ENCODE measurements around the gene ZSCAN5A. TPM values are rescaled to one million over a fixed set of nuclear protein-coding genes. Genes with fewer than 3 reads are reported as not detected.

The ZSCAN5A gene
- total and polyA plus RNA-seq, 10 of the 15 experiments (the other 5 are each of a cell fraction or from before 2014, with no cell fraction given) = 5.5 to 12.0 (median 8.7) TPM

DNA sequence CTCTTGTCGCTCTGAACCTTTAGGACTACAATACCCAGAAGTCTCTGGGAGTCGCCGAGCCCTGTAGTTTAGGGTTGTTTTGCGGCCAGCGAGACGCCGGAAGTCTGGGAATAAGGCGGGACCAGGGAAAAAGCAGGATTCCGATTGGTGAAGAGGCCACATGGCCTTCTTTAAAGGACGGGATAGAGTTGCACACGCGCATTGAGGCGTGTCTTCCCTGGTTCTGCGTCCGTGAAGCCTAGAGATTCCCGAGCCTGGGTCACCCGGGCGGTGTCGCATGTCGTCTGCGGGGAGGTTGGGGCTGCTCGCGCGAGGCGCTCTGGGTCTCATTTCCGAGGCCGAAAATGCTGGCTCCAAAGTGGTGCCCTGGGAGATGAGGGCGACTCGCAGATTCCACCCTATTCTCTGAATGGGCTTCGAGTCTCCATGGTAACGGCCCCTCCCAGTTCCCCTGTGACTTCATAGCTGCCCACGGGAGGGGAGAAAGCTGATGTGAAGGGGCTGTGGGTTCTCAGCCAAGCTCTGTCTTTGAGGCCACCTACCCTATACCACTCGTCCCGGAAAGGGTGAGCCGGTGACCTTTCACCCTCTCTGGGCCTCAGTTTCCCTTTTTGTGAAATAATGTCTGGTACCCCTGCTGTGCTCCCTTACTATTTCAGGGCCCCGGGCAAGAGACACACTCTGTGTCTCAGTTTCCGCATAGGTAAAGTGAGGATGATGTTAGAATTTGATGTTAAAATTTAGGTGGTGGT is 614 bp upstream of the ZSCAN5A start (continued):
- TF ChIP-seq, protein P1, sequence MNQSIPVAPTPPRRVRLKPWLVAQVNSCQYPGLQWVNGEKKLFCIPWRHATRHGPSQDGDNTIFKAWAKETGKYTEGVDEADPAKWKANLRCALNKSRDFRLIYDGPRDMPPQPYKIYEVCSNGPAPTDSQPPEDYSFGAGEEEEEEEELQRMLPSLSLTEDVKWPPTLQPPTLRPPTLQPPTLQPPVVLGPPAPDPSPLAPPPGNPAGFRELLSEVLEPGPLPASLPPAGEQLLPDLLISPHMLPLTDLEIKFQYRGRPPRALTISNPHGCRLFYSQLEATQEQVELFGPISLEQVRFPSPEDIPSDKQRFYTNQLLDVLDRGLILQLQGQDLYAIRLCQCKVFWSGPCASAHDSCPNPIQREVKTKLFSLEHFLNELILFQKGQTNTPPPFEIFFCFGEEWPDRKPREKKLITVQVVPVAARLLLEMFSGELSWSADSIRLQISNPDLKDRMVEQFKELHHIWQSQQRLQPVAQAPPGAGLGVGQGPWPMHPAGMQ (IDR thresholded peaks at IDR 0.05; ENCODE audit: borderline replicate concordance) = no peak
- no peak for TF ChIP-seq SMARCA5 (IDR thresholded peaks at IDR 0.05)
- TF ChIP-seq WRNIP1 (IDR thresholded peaks at IDR 0.05; ENCODE audit: borderline replicate concordance, low read depth, low read length) = no peak
- TF ChIP-seq SPI1 (IDR thresholded peaks at IDR 0.05; ENCODE audit: borderline replicate concordance, insufficient read depth, low read depth, low read length) = peak; percentile 67; the same call in 1 of the 2 replicates
- TF ChIP-seq IKZF2 (IDR thresholded peaks at IDR 0.05) = peak; percentile 50 to 55; a peak in 3 of 4 replicates
- no peak for TF ChIP-seq BACH1 (IDR thresholded peaks at IDR 0.05; ENCODE audit: borderline replicate concordance)
- TF ChIP-seq, protein P2, sequence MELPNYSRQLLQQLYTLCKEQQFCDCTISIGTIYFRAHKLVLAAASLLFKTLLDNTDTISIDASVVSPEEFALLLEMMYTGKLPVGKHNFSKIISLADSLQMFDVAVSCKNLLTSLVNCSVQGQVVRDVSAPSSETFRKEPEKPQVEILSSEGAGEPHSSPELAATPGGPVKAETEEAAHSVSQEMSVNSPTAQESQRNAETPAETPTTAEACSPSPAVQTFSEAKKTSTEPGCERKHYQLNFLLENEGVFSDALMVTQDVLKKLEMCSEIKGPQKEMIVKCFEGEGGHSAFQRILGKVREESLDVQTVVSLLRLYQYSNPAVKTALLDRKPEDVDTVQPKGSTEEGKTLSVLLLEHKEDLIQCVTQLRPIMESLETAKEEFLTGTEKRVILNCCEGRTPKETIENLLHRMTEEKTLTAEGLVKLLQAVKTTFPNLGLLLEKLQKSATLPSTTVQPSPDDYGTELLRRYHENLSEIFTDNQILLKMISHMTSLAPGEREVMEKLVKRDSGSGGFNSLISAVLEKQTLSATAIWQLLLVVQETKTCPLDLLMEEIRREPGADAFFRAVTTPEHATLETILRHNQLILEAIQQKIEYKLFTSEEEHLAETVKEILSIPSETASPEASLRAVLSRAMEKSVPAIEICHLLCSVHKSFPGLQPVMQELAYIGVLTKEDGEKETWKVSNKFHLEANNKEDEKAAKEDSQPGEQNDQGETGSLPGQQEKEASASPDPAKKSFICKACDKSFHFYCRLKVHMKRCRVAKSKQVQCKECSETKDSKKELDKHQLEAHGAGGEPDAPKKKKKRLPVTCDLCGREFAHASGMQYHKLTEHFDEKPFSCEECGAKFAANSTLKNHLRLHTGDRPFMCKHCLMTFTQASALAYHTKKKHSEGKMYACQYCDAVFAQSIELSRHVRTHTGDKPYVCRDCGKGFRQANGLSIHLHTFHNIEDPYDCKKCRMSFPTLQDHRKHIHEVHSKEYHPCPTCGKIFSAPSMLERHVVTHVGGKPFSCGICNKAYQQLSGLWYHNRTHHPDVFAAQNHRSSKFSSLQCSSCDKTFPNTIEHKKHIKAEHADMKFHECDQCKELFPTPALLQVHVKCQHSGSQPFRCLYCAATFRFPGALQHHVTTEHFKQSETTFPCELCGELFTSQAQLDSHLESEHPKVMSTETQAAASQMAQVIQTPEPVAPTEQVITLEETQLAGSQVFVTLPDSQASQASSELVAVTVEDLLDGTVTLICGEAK (IDR thresholded peaks at IDR 0.05; ENCODE audit: borderline replicate concordance) = peak; percentile 95; the same call in 1 of the 2 replicates
- no peak for TF ChIP-seq MYB (IDR thresholded peaks at IDR 0.05; ENCODE audit: borderline replicate concordance, low read depth, low read length)
- TF ChIP-seq MEF2A (IDR thresholded peaks at IDR 0.05; ENCODE audit: insufficient read depth, low read depth, low read length) = no peak
- TF ChIP-seq HDAC6 (IDR thresholded peaks at IDR 0.05; ENCODE audit: unreplicated experiment) = no peak
- TF ChIP-seq, protein P3, sequence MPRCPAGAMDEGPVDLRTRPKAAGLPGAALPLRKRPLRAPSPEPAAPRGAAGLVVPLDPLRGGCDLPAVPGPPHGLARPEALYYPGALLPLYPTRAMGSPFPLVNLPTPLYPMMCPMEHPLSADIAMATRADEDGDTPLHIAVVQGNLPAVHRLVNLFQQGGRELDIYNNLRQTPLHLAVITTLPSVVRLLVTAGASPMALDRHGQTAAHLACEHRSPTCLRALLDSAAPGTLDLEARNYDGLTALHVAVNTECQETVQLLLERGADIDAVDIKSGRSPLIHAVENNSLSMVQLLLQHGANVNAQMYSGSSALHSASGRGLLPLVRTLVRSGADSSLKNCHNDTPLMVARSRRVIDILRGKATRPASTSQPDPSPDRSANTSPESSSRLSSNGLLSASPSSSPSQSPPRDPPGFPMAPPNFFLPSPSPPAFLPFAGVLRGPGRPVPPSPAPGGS (IDR thresholded peaks at IDR 0.05; ENCODE audit: borderline replicate concordance, insufficient read depth, low read depth, low read length, poor library complexity, severe bottlenecking) = no peak
- TF ChIP-seq, protein P4, sequence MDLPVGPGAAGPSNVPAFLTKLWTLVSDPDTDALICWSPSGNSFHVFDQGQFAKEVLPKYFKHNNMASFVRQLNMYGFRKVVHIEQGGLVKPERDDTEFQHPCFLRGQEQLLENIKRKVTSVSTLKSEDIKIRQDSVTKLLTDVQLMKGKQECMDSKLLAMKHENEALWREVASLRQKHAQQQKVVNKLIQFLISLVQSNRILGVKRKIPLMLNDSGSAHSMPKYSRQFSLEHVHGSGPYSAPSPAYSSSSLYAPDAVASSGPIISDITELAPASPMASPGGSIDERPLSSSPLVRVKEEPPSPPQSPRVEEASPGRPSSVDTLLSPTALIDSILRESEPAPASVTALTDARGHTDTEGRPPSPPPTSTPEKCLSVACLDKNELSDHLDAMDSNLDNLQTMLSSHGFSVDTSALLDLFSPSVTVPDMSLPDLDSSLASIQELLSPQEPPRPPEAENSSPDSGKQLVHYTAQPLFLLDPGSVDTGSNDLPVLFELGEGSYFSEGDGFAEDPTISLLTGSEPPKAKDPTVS (IDR thresholded peaks at IDR 0.05; ENCODE audit: low read depth, low read length) = 0 out of 2 replicates have a peak, but pooled peaks have one; percentile 2
- peak; percentile 13 for TF ChIP-seq KLF5 (IDR thresholded peaks at IDR 0.05; ENCODE audit: partially characterized antibody)
- no peak for TF ChIP-seq NFXL1 (IDR thresholded peaks at IDR 0.05; ENCODE audit: borderline replicate concordance)
- peak; percentile 74 for TF ChIP-seq MXI1 (IDR thresholded peaks at IDR 0.05; ENCODE audit: low read depth, low read length)

All from GM12878 (cell line).